Measurements from ENCODE around the gene ADARB2. TPM values are rescaled to one million over a fixed set of nuclear protein-coding genes. Genes with fewer than 3 reads are reported as not detected.

ADARB2 gene
- total and polyA plus RNA-seq, 4 experiments from 2014 or later: 13.5 to 14.1 TPM; not detected in 2

- Mint-ChIP-seq H3K4me1 (no peaks in the 10 kb centered on the region), H3K36me3 (no peaks in the 10 kb centered on the region), H3K4me3 (no peak overlapping the region), H3K27ac (no peak overlapping the region), H3K27me3 (peaks cover 17 to 26% of the 10 kb centered on the region in 2 donors), H3K9me3 (peaks cover 2 to 25% (median 19%) of the 10 kb centered on the region in 8 donors)
- ChIA-PET CTCF (ENCODE audit: partially characterized antibody) (interaction anchor here (0.6 kb wide), 1 partner anchor 1330 kb away, joined by 3 read pairs; no protein-coding TSS in a partner anchor), POLR2A (ENCODE audit: partially characterized antibody) (no interaction called here)
- Histone ChIP-seq H3K27ac (ENCODE audit: low read depth, low read length) (no peak overlapping the region), H3K27me3 (ENCODE audit: insufficient read depth, low read length) (no peaks in the 10 kb centered on the region), H3K9me3 (ENCODE audit: control insufficient read depth in 1 of 2, low read length in 2 of 2) (no peaks in the 10 kb centered on the region), H3K4me1 (ENCODE audit: insufficient read depth, low read length) (no peaks in the 10 kb centered on the region), H3K4me3 (ENCODE audit: low read length in 2 of 2) (no peak overlapping the region), H3K36me3 (ENCODE audit: insufficient read depth, low read length) (no peaks in the 10 kb centered on the region)
- no peak for DNase-seq
- intact Hi-C loops (cut with micrococcal nuclease): no loop called here
Measured at GRCh38 chr10:1745780-1746456, 8.6 kb upstream of the ADARB2 start.

DNA sequence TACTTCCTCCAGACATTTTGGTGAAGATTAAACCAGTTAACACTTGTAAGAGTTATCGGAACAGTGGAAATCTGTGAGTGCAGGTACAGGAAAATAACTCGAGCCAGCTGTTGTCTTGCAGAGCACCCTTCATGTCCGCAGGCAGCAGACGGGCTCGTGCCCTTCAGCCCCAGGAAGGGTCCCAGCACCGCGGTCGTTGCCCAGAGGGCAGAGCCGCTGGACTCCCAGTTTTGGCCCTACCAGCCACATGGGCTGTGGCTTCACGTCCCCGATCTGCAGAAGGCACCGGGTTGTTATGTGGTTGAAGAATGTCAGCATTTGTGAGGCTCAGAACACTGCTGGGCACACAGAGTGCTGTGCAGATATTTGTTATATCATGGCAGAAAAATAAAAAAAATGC lies 7.2 kb upstream of the ADARB2 start:
- ChIA-PET POLR2A (ENCODE audit: partially characterized antibody) (no interaction called here), CTCF (ENCODE audit: partially characterized antibody) (no interaction called here)
- H3K27me3 Mint-ChIP-seq: peaks cover 25 to 33% of the 10 kb centered on the region in 2 donors

GRCh38 chr10:1743141-1743540 lies 5.8 kb upstream of the ADARB2 start:
- Mint-ChIP-seq H3K4me1 (no peaks in the 10 kb centered on the region), H3K9me3 (peaks cover 0 to 5% (median 1%) of the 10 kb centered on the region in 8 donors), H3K27ac (no peak overlapping the region), H3K4me3 (no peak overlapping the region), H3K27me3 (peaks cover 32 to 42% of the 10 kb centered on the region in 2 donors), H3K36me3 (no peaks in the 10 kb centered on the region)
- ChIA-PET CTCF (ENCODE audit: partially characterized antibody) (no interaction called here), POLR2A (ENCODE audit: partially characterized antibody) (no interaction called here)
- Histone ChIP-seq H3K9me3 (ENCODE audit: control insufficient read depth in 1 of 2, low read length in 2 of 2) (no peaks in the 10 kb centered on the region), H3K36me3 (ENCODE audit: insufficient read depth, low read length) (no peaks in the 10 kb centered on the region), H3K4me3 (ENCODE audit: low read length in 2 of 2) (no peak overlapping the region), H3K4me1 (ENCODE audit: insufficient read depth, low read length) (no peaks in the 10 kb centered on the region), H3K27me3 (ENCODE audit: insufficient read depth, low read length) (no peaks in the 10 kb centered on the region), H3K27ac (ENCODE audit: low read depth, low read length) (no peak overlapping the region)
- intact Hi-C loops (cut with micrococcal nuclease): no loop called here
- no peak for DNase-seq

More for the DNA sequence above, 7.2 kb upstream of the ADARB2 start:
- Mint-ChIP-seq H3K4me3 (no peak overlapping the region), H3K9me3 (peaks cover under 1 to 14% (median 10%) of the 10 kb centered on the region in 8 donors), H3K4me1 (no peaks in the 10 kb centered on the region), H3K27ac (no peak overlapping the region), H3K36me3 (no peaks in the 10 kb centered on the region)
- H3K36me3 ChIP-seq (ENCODE audit: insufficient read depth, low read length): no peaks in the 10 kb centered on the region
- H3K4me3 ChIP-seq (ENCODE audit: low read length in 2 of 2): no peak overlapping the region
- no peaks in the 10 kb centered on the region for H3K4me1 ChIP-seq (ENCODE audit: insufficient read depth, low read length)
- H3K27me3 ChIP-seq (ENCODE audit: insufficient read depth, low read length): no peaks in the 10 kb centered on the region
- no peaks in the 10 kb centered on the region for H3K9me3 ChIP-seq (ENCODE audit: control insufficient read depth in 1 of 2, low read length in 2 of 2)
- no peak overlapping the region for H3K27ac ChIP-seq (ENCODE audit: low read depth, low read length)
- intact Hi-C loops (cut with micrococcal nuclease): no loop called here
- no peak for DNase-seq

- H3K27ac Mint-ChIP-seq: no peak overlapping the region
- no peaks in the 10 kb centered on the region for H3K36me3 Mint-ChIP-seq
- peaks cover 0 to 5% (median 0%) of the 10 kb centered on the region in 8 donors for H3K9me3 Mint-ChIP-seq
- Histone ChIP-seq H3K36me3 (ENCODE audit: insufficient read depth, low read length) (no peaks in the 10 kb centered on the region), H3K4me1 (ENCODE audit: insufficient read depth, low read length) (no peaks in the 10 kb centered on the region), H3K27ac (ENCODE audit: low read depth, low read length) (no peak overlapping the region), H3K27me3 (ENCODE audit: insufficient read depth, low read length) (peaks cover 9% of the 10 kb centered on the region), H3K4me3 (ENCODE audit: low read length in 2 of 2) (no peak overlapping the region), H3K9me3 (ENCODE audit: control insufficient read depth in 1 of 2, low read length in 2 of 2) (no peaks in the 10 kb centered on the region)
- POLR2A ChIA-PET (ENCODE audit: partially characterized antibody): no interaction called here
- no peak for DNase-seq
- H3K27me3 Mint-ChIP-seq: peaks cover 35 to 46% of the 10 kb centered on the region in 2 donors
- peaks cover 0 to 8% (median 2%) of the 10 kb centered on the region in 4 donors for H3K4me1 Mint-ChIP-seq
- no peak overlapping the region for H3K4me3 Mint-ChIP-seq
- intact Hi-C loops (cut with micrococcal nuclease): no loop called here
- CTCF ChIA-PET (ENCODE audit: partially characterized antibody): no interaction called here
Measured at GRCh38 chr10:1741450-1741849, 4.1 kb upstream of the ADARB2 start.

GRCh38 chr10:1739751-1740150 lies 2.4 kb upstream of the ADARB2 start:
- Histone ChIP-seq H3K4me3 (ENCODE audit: low read length in 2 of 2) (no peak overlapping the region), H3K36me3 (ENCODE audit: insufficient read depth, low read length) (no peaks in the 10 kb centered on the region), H3K27me3 (ENCODE audit: insufficient read depth, low read length) (peaks cover 12% of the 10 kb centered on the region), H3K4me1 (ENCODE audit: insufficient read depth, low read length) (no peaks in the 10 kb centered on the region), H3K9me3 (ENCODE audit: control insufficient read depth in 1 of 2, low read length in 2 of 2) (no peaks in the 10 kb centered on the region), H3K27ac (ENCODE audit: low read depth, low read length) (no peak overlapping the region)
- peaks cover 0 to 11% (median 10%) of the 10 kb centered on the region in 4 donors for H3K4me1 Mint-ChIP-seq
- intact Hi-C loops (cut with micrococcal nuclease): no loop called here
- no peak for DNase-seq
- H3K9me3 Mint-ChIP-seq: peaks cover 0 to 4% (median 0%) of the 10 kb centered on the region in 8 donors
- ChIA-PET CTCF (ENCODE audit: partially characterized antibody) (no interaction called here), POLR2A (ENCODE audit: partially characterized antibody) (no interaction called here)
- H3K36me3 Mint-ChIP-seq: no peaks in the 10 kb centered on the region
- peaks cover 44 to 45% of the 10 kb centered on the region in 2 donors for H3K27me3 Mint-ChIP-seq
- H3K4me3 Mint-ChIP-seq: no peak overlapping the region
- H3K27ac Mint-ChIP-seq: no peak overlapping the region

DNA sequence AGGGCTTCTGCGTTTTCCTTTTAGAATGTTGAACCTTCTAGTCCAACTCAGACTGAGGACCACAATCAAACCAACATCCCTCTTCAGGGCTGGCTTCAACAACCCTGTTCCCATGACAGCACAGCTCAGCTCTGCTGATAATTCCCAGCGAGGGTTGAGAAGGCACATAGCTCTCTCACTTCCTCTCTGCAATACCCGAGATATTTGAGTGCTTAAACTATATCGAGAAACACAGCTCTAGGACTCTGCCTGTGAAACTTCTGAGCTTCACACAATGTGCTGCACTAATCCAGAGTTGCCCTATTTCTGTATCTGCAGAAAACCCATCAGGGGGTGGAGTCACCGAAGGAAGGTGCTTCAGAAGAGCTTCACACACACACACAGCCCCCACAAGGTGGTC lies 1.6 kb upstream of the ADARB2 start:
- POLR2A ChIA-PET (ENCODE audit: partially characterized antibody): no interaction called here
- DNase-seq: no peak
- H3K36me3 ChIP-seq (ENCODE audit: insufficient read depth, low read length): no peaks in the 10 kb centered on the region
- peaks cover 48% of the 10 kb centered on the region in 2 donors for H3K27me3 Mint-ChIP-seq
- no peaks in the 10 kb centered on the region for H3K36me3 Mint-ChIP-seq
- H3K27ac ChIP-seq (ENCODE audit: low read depth, low read length): no peak overlapping the region
- no peaks in the 10 kb centered on the region for H3K9me3 ChIP-seq (ENCODE audit: control insufficient read depth in 1 of 2, low read length in 2 of 2)
- CTCF ChIA-PET (ENCODE audit: partially characterized antibody): no interaction called here
- H3K4me3 ChIP-seq (ENCODE audit: low read length in 2 of 2): no peak overlapping the region
- intact Hi-C loops (cut with micrococcal nuclease): no loop called here
- peaks cover 0 to 4% (median 0%) of the 10 kb centered on the region in 8 donors for H3K9me3 Mint-ChIP-seq
- no peak overlapping the region for H3K27ac Mint-ChIP-seq
- no peak overlapping the region for H3K4me3 Mint-ChIP-seq
- H3K4me1 ChIP-seq (ENCODE audit: insufficient read depth, low read length): no peaks in the 10 kb centered on the region
- H3K27me3 ChIP-seq (ENCODE audit: insufficient read depth, low read length): peaks cover 12% of the 10 kb centered on the region
- H3K4me1 Mint-ChIP-seq: peaks cover 0 to 11% (median 10%) of the 10 kb centered on the region in 4 donors

DNA sequence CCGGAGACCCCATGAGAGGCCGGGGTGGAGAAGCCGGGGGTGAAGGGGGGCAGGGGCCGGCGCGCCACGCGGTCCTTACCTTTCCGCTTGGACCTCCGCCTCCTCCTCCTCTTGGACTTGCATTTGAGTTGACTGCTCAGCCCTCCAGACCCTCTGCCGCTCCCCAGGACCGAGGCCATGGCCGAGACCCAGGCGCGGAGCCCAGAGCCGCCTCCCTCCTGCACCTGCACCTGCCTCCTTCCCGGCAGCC lies 428 bp downstream of the ADARB2 start:
- Mint-ChIP-seq H3K4me3 (no peak overlapping the region), H3K4me1 (peaks cover 0 to 11% (median 10%) of the 10 kb centered on the region in 4 donors), H3K36me3 (no peaks in the 10 kb centered on the region), H3K27me3 (peaks cover 50 to 51% of the 10 kb centered on the region in 2 donors), H3K9me3 (peaks cover 0 to 4% (median 0%) of the 10 kb centered on the region in 8 donors), H3K27ac (no peak overlapping the region)
- Histone ChIP-seq H3K4me1 (ENCODE audit: insufficient read depth, low read length) (no peaks in the 10 kb centered on the region), H3K4me3 (ENCODE audit: low read length in 2 of 2) (no peak overlapping the region), H3K36me3 (ENCODE audit: insufficient read depth, low read length) (no peaks in the 10 kb centered on the region), H3K27ac (ENCODE audit: low read depth, low read length) (no peak overlapping the region), H3K27me3 (ENCODE audit: insufficient read depth, low read length) (peaks cover 16% of the 10 kb centered on the region), H3K9me3 (ENCODE audit: control insufficient read depth in 1 of 2, low read length in 2 of 2) (no peaks in the 10 kb centered on the region)
- POLR2A ChIA-PET (ENCODE audit: partially characterized antibody): no interaction called here
- CTCF ChIA-PET (ENCODE audit: partially characterized antibody): no interaction called here
- no peak for DNase-seq
- intact Hi-C loops (cut with micrococcal nuclease): no loop called here
